Stimulated activated CD4-positive, alpha-beta T cell treated with anti-CD3 and anti-CD28 coated beads, Interleukin-1b, Interleukin-23, amount 100 ng/mL, for 4 hours (primary cell): Measurements from ENCODE around the gene SCRN1.
A peak's percentile ranks its signal among the peaks of the same experiment; 100 is the strongest.

Experiments used
- DNase-seq, 2 donors: peaks; one replicate each; pipeline ENCODE4 v3.0.0-alpha.2; 2020; ENCODE audit warnings: low read depth in 2 of 2

Gene SCRN1, protein sequence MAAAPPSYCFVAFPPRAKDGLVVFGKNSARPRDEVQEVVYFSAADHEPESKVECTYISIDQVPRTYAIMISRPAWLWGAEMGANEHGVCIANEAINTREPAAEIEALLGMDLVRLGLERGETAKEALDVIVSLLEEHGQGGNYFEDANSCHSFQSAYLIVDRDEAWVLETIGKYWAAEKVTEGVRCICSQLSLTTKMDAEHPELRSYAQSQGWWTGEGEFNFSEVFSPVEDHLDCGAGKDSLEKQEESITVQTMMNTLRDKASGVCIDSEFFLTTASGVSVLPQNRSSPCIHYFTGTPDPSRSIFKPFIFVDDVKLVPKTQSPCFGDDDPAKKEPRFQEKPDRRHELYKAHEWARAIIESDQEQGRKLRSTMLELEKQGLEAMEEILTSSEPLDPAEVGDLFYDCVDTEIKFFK

GRCh38 chr7:29989257-29989995 lies at the start of gene SCRN1:
SCRN1 (minus strand) TSS chr7:29989801; CDS start chr7:29969067, 20,734 bp downstream.
- DNase-seq, result peak in 1 of 2 donors; percentile 13

GRCh38 chr7:30038196-30038980 lies 48.8 kb upstream of the SCRN1 start:
- no peak for DNase-seq

DNA sequence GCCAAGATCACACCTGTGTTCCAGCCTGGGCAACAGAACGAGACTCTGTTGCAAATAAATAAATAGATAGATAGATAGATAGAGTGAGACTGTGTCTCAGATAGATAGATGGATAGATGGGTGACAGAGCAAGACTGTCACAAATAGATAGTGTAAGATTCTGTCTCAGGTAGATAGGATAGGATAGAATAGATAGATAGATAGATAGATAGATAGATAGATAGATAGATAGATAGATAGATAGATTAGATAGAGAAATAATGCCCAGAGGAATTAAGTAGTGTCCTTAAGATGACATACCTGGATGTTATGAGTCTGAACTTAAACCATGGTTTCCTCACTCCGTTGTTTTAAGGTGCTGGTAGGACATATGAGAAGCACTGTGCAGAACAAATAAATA lies 46.6 kb upstream of the SCRN1 start:
- no peak for DNase-seq

GRCh38 chr7:30034501-30034900 lies 44.9 kb upstream of the SCRN1 start:
- no peak for DNase-seq

DNA sequence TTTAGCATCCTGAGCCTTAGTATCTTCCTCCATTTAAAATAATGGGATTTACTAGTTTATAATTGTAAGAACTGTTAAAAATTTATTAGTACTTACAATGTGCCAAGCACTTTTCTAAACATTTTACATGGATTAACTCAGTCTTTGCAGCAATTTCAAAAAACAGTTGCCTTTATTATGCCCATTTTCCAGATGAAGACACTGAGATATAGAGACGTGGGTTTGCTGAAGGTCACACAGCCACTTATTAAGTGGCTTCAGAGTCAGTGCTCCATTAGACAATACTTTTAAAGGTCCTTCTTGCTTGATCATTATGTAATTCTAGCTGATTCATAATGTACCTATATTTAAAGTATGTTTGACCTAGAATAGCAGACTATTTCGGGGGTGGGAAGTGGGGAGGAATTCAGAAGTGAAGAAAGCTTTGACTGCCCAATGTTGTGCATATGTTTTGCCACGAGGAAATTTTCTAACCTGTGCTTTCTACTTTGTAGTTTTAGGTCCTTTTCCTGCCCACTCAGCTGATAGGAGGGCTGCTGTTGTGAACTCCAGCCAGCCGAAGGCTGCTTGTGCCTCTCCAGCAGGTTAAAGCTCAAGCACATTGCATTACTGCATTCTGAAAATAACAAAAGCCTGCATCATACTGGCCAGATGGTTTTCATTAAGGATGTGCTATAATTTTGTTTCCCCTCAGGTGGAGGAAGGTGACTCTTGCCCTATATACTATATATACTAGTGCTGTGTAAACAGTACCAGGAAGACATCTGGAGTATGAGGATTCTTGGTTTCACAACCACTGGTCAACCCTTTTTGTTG lies 42.9 kb upstream of the SCRN1 start:
- no peak for DNase-seq

DNA sequence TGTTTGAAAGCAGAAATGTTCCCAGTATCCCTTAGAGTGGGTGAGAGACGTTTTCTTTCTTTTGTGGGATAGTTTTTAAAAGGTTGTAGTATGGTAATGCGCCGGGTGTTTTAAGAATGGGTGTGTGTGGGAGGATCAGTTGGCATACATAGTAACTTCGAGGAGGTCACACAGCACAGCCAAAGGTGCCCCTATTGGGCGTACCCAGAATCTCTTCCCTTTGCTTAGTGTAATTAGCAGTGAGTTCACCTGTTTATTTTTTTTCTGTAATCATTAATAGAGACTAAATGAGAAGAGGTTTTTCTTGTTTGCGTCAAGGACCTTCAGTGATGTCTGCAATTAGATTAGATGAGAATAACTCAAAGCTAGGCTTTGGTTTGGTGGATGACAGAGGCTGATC lies 40.1 kb upstream of the SCRN1 start:
- DNase-seq, result no peak

GRCh38 chr7:30028749-30029635 lies 39.4 kb upstream of the SCRN1 start:
- peak in 1 of 2 donors; percentile 3 for DNase-seq

GRCh38 chr7:30028216-30028748 lies 38.7 kb upstream of the SCRN1 start, which contains the start of gene PLEKHA8:
PLEKHA8 (plus strand) TSS chr7:30028412; CDS start chr7:30028763, 351 bp downstream.
- peak; percentile 81 to 87 for DNase-seq

DNA sequence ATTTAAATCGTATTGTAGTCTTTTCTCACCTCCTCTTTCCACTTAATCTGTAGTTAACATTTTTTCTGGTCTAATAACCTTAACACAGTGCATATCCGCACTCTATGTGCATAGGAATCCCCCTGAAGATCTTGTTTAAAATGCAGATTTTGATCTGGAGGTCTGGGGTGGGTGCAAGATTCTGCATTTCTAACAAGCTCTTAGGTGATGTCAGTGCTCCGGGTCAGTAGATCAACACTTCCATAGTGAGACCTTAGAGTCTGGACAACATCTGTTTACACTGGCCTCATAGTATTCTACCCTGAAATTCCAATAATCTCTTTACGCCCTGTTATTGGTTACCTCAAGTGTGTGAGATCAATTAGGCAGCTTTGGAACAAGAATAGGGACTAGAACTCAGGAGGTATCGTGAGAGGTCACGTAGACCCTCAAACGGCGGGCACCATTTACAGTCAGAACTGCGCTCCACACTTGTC lies 38.2 kb upstream of the SCRN1 start:
- DNase-seq, result no peak

GRCh38 chr7:30027065-30027456 lies 37.5 kb upstream of the SCRN1 start:
- no peak for DNase-seq

GRCh38 chr7:30026229-30027064 lies 36.8 kb upstream of the SCRN1 start, which contains the start of gene FKBP14:
FKBP14 (minus strand) TSS chr7:30026702; CDS start chr7:30026508, 194 bp downstream.
- peak; percentile 74 to 86 for DNase-seq

GRCh38 chr7:30023524-30023923 lies 33.9 kb upstream of the SCRN1 start:
- no peak for DNase-seq

DNA sequence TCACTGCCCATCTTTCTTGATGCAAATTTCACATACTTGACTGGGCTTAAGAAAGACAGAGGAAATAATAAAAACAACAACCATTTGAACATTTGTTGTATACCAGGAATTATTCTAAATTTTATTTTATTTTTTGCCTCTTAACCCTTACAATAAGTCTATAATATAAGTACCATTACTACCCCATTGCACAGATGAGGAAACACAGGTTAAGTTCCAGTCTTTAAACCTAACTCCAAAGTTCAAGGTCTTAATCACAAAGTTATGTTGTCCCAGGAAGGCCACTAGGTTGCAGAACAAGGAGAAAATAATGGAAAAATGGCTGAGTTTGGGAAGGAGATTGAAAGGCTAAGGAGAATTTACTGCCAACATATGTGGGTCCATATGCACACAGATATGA lies 33.4 kb upstream of the SCRN1 start:
- no peak for DNase-seq

DNA sequence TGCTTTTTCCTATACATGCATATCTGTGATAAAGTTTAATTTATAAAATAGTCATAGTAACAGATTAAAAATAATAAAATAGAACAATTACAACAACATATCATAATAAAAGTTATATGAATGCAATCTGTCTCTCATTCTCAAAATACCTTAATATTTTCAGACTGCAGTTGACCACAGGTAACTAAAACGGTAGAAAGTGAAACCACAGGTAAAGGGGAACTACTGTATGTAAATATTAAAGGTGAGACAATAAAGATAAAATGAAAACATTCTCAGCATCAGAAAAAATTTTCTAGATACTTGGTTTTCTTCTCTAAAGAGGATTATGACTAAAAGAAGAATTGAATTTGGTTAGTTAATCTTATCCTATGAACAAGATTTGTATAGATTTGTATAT lies 30.9 kb upstream of the SCRN1 start:
- no peak for DNase-seq

DNA sequence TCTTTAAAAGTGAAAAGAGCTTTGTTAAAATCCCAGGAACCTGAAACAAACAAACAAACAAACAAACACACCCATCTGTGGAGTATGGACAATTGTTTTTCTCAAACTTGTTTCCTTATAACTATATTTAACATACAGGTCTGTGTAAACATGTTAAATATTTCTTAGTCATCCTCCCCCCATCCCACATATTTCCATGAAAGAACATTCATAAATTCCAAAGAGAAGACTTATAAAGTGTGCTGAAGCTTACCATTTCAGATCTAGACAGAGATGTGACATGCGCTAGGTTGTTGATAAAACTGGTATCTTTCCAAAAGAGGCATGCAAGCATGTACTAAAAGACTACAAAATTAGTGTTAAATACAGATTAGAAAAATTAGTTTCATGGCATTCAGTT lies 30.4 kb upstream of the SCRN1 start:
- DNase-seq, result no peak

- DNase-seq, result no peak
These were observed 29.8 kb upstream of the SCRN1 start for GRCh38 chr7:30019387-30019786.

DNA sequence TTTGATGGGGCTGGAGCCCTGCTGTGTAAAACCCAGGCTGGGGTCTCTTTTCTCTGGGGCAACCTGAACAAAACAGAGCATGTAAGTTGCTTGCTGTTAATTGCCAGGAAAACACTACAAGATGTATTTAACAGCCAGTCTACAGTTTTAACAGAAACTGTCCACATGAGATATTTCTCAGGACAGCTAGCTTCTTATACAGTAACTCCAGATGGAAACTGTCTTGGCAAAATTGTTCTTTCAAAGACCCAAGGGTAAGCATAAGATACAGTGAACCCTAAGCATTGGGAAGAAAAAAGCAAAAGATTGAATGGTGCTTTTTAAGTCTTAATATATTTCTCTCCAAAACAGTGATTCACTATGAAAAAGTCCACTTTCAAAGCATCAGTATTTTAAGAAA lies 28.9 kb upstream of the SCRN1 start:
- DNase-seq, result no peak

DNA sequence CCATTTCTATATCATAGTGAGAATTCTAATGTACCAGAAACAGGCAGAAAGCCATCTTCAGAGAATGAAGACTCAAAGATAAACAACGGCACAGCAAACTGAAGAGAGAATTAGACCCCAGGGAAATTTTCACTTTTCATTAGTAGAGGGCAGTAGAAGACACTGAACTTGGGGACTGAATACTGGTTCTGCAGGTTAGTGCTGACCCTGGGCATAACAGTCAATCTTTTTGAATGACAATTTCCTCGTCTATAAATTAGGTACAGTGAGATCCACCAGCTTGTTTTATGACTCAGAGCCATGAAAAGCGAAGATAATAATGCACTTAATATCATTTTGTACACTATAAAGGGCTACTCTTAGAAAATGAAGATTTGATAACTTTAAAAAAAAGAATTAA lies 23.2 kb upstream of the SCRN1 start:
- no peak for DNase-seq

DNA sequence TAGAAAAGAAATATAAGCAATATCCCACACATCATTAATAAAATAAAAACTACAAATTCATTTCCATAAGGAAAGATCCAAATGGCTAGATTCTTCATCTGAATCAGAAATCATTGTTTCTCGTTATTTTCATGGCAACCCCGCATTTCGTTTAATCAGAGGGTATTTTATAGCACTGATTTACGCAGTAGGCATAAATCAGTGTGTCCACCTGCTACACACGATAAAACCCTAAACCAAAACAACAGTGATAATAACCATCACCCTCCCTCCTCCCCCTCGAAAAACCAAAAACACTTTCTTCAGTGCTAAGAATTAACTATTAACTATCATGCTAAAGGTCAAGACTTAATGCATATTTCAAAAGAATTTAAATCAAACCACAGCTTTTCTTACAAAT lies 20.4 kb upstream of the SCRN1 start:
- DNase-seq, result no peak
